A549 (cell line): ENCODE data around the gene TUBA1C. TPM values are rescaled to one million over a fixed set of nuclear protein-coding genes. Genes with fewer than 3 reads are reported as not detected.
A peak's percentile ranks its signal among the peaks of the same experiment; 100 is the strongest.

Experiments used
- ATAC-seq, 2 experiments: fragments of 200-7000 bp in 1 of 2; fragments of >200 bp in 1 of 2; cut with Nextera tagmentation in 1 of 2; cut with Tn5 transposase in 1 of 2; 3 replicates each; pipeline versions ENCODE4 v1.8.0 to v1.9.1; 2018 to 2020; ENCODE audit warnings: mild to moderate bottlenecking in 1 of 2, moderate library complexity in 1 of 2
- CTCF ChIA-PET: fragments of 300-600 bp; sonication (Branson Sonifier 250); formaldehyde crosslinking; extraction: SDS; loops from one replicate; lab custom pipeline; 2021; ENCODE audit warnings: antibody characterized with exemption, inconsistent platforms; lab: Yijun Ruan, JAX
- POLR2A ChIA-PET: fragments of 350-600 bp; formaldehyde crosslinking; extraction: SDS; loops from one replicate; lab custom pipeline; 2021; ENCODE audit warnings: antibody characterized with exemption, inconsistent platforms; lab: Yijun Ruan, JAX
- DNase-seq, 2 experiments: peaks; one replicate each; pipeline versions ENCODE4 v3.0.0 to v3.0.0-alpha.2; 2011 to 2016; ENCODE audit warnings: low read depth in 1 of 2, low spot score in 1 of 2
- FAIRE-seq: peaks from 2 replicates; lab custom pipeline; 2011; peaks lifted over from hg19 to GRCh38; lab: Jason Lieb, UNC
- H3K27ac ChIP-seq, 2 experiments: fragments of >200 bp; sonication (Bioruptor Twin); formaldehyde crosslinking; 3 replicates each; pipeline ENCODE4 v1.5.1; 2016 to 2017
- H3K4me1 ChIP-seq: fragments of >200 bp; sonication (Bioruptor Twin); formaldehyde crosslinking; 3 replicates; pipeline ENCODE4 v1.6.1; 2016
- H3K4me2 ChIP-seq: fragments of >200 bp; sonication (Bioruptor Twin); formaldehyde crosslinking; 3 replicates; pipeline ENCODE4 v1.6.1; 2016
- H3K4me3 ChIP-seq: fragments of >200 bp; sonication (Bioruptor Twin); formaldehyde crosslinking; 3 replicates; pipeline ENCODE4 v1.5.1; 2016
- H3K9me3 ChIP-seq: fragments of >200 bp; sonication (Bioruptor Twin); formaldehyde crosslinking; 3 replicates; pipeline ENCODE4 v1.6.1; 2016
- CBX8 ChIP-seq: fragments of 200-600 bp; sonication (generic); IDR thresholded peaks from 2 replicates; pipeline ENCODE4 v1.6.1; 2016
- CEBPB ChIP-seq, 2 experiments: fragments of >200 bp in 1 of 2; sonication (Bioruptor Twin) in 1 of 2; formaldehyde crosslinking in 1 of 2; IDR thresholded peaks; 2 replicates each; pipeline ENCODE4 v1.6.1; 2012 to 2016
- EHMT2 ChIP-seq: fragments of 200-600 bp; sonication (generic); IDR thresholded peaks from 2 replicates; pipeline ENCODE4 v1.6.1; 2016; ENCODE audit warnings: antibody characterized with exemption, low read depth, mild to moderate bottlenecking, moderate library complexity
- EP300 ChIP-seq, 2 experiments: fragments of >200 bp; sonication (Bioruptor Twin); formaldehyde crosslinking; IDR thresholded peaks; 2 replicates in 1 of 2; 3 replicates in 1 of 2; pipeline ENCODE4 v1.6.1; 2016 to 2017
- GATA3 ChIP-seq: IDR thresholded peaks from 2 replicates; pipeline ENCODE4 v1.6.1; 2012; ENCODE audit warnings: borderline replicate concordance
- HDAC2 ChIP-seq: fragments of 200-600 bp; sonication (generic); IDR thresholded peaks from 2 replicates; pipeline ENCODE4 v1.6.1; 2016
- HOXA7 ChIP-seq: fragments of 250-450 bp; sonication (Bioruptor Pico); IDR thresholded peaks from 2 replicates; pipeline ENCODE4 v1.5.0; 2020; ENCODE audit warnings: mild to moderate bottlenecking, moderate library complexity
- HOXB13 ChIP-seq: fragments of 250-450 bp; sonication (Bioruptor Pico); IDR thresholded peaks from 2 replicates; pipeline ENCODE4 v1.5.0; 2020; ENCODE audit warnings: low read depth, mild to moderate bottlenecking, moderate library complexity
- HOXB5 ChIP-seq: fragments of 250-450 bp; sonication (Bioruptor Pico); IDR thresholded peaks from 2 replicates; pipeline ENCODE4 v1.5.0; 2020; ENCODE audit warnings: mild to moderate bottlenecking, moderate library complexity
- JUN ChIP-seq, 2 experiments: fragments of >200 bp; sonication (Bioruptor Twin); formaldehyde crosslinking; IDR thresholded peaks; 2 replicates in 1 of 2; 3 replicates in 1 of 2; pipeline ENCODE4 v1.6.1; 2016 to 2017
- JUNB ChIP-seq: fragments of >200 bp; sonication (Bioruptor Twin); formaldehyde crosslinking; IDR thresholded peaks from 2 replicates; pipeline ENCODE4 v1.6.1; 2016
- KDM1A ChIP-seq: fragments of 200-600 bp; sonication (generic); IDR thresholded peaks from 2 replicates; pipeline ENCODE4 v1.6.1; 2016; ENCODE audit warnings: low read depth, mild to moderate bottlenecking
- KDM5A ChIP-seq: fragments of 200-600 bp; sonication (generic); IDR thresholded peaks from 2 replicates; pipeline ENCODE4 v1.6.1; 2016; ENCODE audit warnings: antibody characterized with exemption, mild to moderate bottlenecking
- NR3C1 ChIP-seq: fragments of >200 bp; sonication (Bioruptor Twin); formaldehyde crosslinking; IDR thresholded peaks from 3 replicates; pipeline ENCODE4 v1.6.1; 2017
- RARB ChIP-seq: fragments of 250-450 bp; sonication (Bioruptor Pico); IDR thresholded peaks from 2 replicates; pipeline ENCODE4 v1.8.0; 2021; ENCODE audit warnings: mild to moderate bottlenecking, moderate library complexity
- RFX5 ChIP-seq: fragments of 450-650 bp; IDR thresholded peaks from 2 replicates; pipeline ENCODE4 v1.7.1; 2014; ENCODE audit warnings: antibody characterized with exemption, mild to moderate bottlenecking, moderate library complexity
- TFCP2L1 ChIP-seq: fragments of 250-450 bp; sonication (Bioruptor Pico); IDR thresholded peaks from 2 replicates; pipeline ENCODE4 v1.5.0; 2021; ENCODE audit warnings: mild to moderate bottlenecking
- TP53 ChIP-seq: fragments of 250-450 bp; sonication (Bioruptor Pico); IDR thresholded peaks from 2 replicates; pipeline ENCODE4 v1.5.0; 2021; ENCODE audit warnings: mild to moderate bottlenecking, moderate library complexity
- ZFP36 ChIP-seq: fragments of 450-650 bp; IDR thresholded peaks from 2 replicates; pipeline ENCODE4 v1.6.1; 2014; ENCODE audit warnings: borderline replicate concordance; ENCODE audit not compliant: partially characterized antibody
- ZSCAN20 ChIP-seq: fragments of 250-450 bp; sonication (Bioruptor Pico); IDR thresholded peaks from 2 replicates; pipeline ENCODE4 v1.8.0; 2022; ENCODE audit warnings: mild to moderate bottlenecking, moderate library complexity
- WGBS: methylation state at CpG from one replicate; pipeline ENCODE4 v1.1.6; 2017; ENCODE audit errors: missing lambda C conversion rate; 5-methylcytosine and 5-hydroxymethylcytosine counted together
- polyA plus RNA-seq, 4 experiments: library from polyadenylated mRNA; depleted of rRNA in 3 of 4; stranded (reverse); fragments of >200 nt; fragmentation: RNase III in 1 of 4; extraction: RNeasy Plus Mini Kit Qiagen cat#74134 plus additional on column Dnase treatment in 1 of 4; gene quantifications; 2 replicates in 3 of 4; 3 replicates in 1 of 4; pipeline ENCODE4 v1.2.3, GENCODE V29; 2011 to 2017
- TF ChIP-seq, protein P1 (sequence below): IDR thresholded peaks from 2 replicates; pipeline ENCODE4 v1.6.1; 2012; ENCODE audit warnings: low read depth, borderline replicate concordance
- TF ChIP-seq, protein P2 (sequence below): fragments of >200 bp; sonication (Bioruptor Twin); formaldehyde crosslinking; IDR thresholded peaks from 2 replicates; pipeline ENCODE4 v1.6.1; 2016
- TF ChIP-seq, protein P3 (sequence below): fragments of >200 bp; sonication (Bioruptor Twin); formaldehyde crosslinking; IDR thresholded peaks from 3 replicates; pipeline ENCODE4 v1.6.1; 2016
- TF ChIP-seq, protein P4 (sequence below): fragments of 200-600 bp; sonication (generic); IDR thresholded peaks from 2 replicates; pipeline ENCODE4 v1.6.1; 2016; ENCODE audit warnings: antibody characterized with exemption, mild to moderate bottlenecking, moderate library complexity
- TF ChIP-seq, protein P5 (sequence below): IDR thresholded peaks from 2 replicates; pipeline ENCODE4 v1.6.1; 2012

Gene TUBA1C
- polyA plus RNA-seq, 2 of the 4 experiments (the other 2 are of a cell fraction) = 1,183 to 1,656 TPM

DNA sequence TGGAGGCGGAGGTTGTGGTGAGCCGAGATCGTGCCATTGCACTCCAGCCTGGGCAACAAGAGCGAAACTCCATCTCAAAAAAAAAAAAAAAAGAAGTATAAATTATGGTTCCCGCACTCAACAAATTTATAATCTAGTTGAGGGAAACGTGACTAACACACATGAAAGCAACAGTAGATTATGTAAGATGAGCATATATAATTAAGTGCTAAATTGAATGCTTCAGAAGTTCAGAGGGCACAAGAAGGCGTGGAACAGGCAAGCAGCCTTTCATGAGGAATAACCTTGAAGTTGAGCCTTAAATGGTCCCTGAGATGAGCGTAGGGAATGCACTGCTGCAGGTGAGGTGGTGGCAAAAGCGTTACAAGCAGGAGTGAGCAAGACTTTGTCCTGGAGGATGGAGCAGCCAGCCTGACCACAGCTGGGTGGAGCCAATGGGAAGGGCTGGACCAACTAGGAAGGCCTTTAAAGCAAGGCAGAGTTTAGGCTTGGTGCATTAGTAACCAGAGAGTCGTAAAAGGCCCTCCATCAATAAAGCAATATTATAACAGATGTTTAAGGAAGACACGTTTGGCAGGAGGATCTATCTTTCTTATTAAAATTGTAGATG is 45.4 kb upstream of the TUBA1C start:
- H3K27ac ChIP-seq = no peak overlapping the region
- peak in 1 of 2 experiments; percentile 30; a peak in 1 of 6 replicates for ATAC-seq
- TF ChIP-seq TP53 (CRISPR knock-in tag) (no peak), TFCP2L1 (CRISPR knock-in tag) (no peak), RARB (CRISPR knock-in tag) (no peak), KDM1A (no peak), HOXA7 (CRISPR knock-in tag) (no peak), HOXB13 (CRISPR knock-in tag) (no peak), EP300 (IDR thresholded peaks at IDR 0.05) (no peak)
- TF ChIP-seq, protein P1, sequence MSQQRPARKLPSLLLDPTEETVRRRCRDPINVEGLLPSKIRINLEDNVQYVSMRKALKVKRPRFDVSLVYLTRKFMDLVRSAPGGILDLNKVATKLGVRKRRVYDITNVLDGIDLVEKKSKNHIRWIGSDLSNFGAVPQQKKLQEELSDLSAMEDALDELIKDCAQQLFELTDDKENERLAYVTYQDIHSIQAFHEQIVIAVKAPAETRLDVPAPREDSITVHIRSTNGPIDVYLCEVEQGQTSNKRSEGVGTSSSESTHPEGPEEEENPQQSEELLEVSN = no peak
- TF ChIP-seq, protein P2, sequence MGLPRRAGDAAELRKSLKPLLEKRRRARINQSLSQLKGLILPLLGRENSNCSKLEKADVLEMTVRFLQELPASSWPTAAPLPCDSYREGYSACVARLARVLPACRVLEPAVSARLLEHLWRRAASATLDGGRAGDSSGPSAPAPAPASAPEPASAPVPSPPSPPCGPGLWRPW = no peak
- no peaks in the 10 kb centered on the region for H3K9me3 ChIP-seq
- H3K4me3 ChIP-seq = no peak overlapping the region
- peaks cover 10% of the 10 kb centered on the region for H3K4me1 ChIP-seq
- FAIRE-seq = no peak
- WGBS = 87% methylated on average over 11 of the region's 11 CpGs
- H3K4me2 ChIP-seq = no peak overlapping the region
- DNase-seq = no peak
- ChIA-PET CTCF (interaction anchor here (0.6 to 2.9 kb wide), 3 partner anchors 16 to 118 kb away, joined by 4 to 12 read pairs (median 10); partner anchors contain the start of gene TUBA1B), POLR2A (no interaction called here)

DNA sequence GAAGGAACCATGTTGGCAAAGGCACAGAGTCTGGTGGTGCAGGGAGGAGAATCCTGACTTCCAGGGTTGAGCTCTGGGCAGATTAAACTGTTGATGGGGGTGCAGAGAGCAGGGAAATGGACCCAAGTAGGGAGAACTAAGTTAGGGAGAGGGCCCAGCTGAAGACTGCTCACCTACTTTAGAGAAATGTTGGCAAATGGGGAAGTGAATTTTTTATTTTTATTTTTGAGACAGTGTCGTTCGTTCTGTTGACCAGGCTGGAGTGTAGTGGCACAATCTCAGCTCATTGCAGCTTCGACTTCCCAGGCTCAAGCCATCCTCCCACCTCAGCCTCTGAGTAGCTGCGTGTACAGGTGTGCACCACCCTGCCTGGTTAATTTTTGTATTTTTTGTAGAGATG is 43.9 kb upstream of the TUBA1C start:
- ATAC-seq (no peak), DNase-seq (no peak), FAIRE-seq (no peak)
- no peak overlapping the region for H3K4me3 ChIP-seq
- no peaks in the 10 kb centered on the region for H3K9me3 ChIP-seq
- POLR2A ChIA-PET = no interaction called here
- no peak overlapping the region; a peak in 1 of 6 replicates for H3K27ac ChIP-seq
- no peak overlapping the region for H3K4me2 ChIP-seq
- CTCF ChIA-PET = interaction anchor here (1.4 to 6.1 kb wide), 2 partner anchors 13 to 33 kb away, joined by 3 to 53 read pairs; no protein-coding TSS in a partner anchor
- no peaks in the 10 kb centered on the region for H3K4me1 ChIP-seq
- 89% methylated on average over 4 of the region's 4 CpGs for WGBS
- no peak for TF ChIP-seq NR3C1
- no peak for TF ChIP-seq GATA3
- no peak for TF ChIP-seq CEBPB (IDR thresholded peaks at IDR 0.05)
- TF ChIP-seq HDAC2 = no peak
- TF ChIP-seq RFX5 = no peak
- no peak for TF ChIP-seq HOXB5 (CRISPR knock-in tag)
- no peak for TF ChIP-seq EP300 (IDR thresholded peaks at IDR 0.05)
- TF ChIP-seq, protein P3, sequence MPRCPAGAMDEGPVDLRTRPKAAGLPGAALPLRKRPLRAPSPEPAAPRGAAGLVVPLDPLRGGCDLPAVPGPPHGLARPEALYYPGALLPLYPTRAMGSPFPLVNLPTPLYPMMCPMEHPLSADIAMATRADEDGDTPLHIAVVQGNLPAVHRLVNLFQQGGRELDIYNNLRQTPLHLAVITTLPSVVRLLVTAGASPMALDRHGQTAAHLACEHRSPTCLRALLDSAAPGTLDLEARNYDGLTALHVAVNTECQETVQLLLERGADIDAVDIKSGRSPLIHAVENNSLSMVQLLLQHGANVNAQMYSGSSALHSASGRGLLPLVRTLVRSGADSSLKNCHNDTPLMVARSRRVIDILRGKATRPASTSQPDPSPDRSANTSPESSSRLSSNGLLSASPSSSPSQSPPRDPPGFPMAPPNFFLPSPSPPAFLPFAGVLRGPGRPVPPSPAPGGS = no peak
- TF ChIP-seq, protein P4, sequence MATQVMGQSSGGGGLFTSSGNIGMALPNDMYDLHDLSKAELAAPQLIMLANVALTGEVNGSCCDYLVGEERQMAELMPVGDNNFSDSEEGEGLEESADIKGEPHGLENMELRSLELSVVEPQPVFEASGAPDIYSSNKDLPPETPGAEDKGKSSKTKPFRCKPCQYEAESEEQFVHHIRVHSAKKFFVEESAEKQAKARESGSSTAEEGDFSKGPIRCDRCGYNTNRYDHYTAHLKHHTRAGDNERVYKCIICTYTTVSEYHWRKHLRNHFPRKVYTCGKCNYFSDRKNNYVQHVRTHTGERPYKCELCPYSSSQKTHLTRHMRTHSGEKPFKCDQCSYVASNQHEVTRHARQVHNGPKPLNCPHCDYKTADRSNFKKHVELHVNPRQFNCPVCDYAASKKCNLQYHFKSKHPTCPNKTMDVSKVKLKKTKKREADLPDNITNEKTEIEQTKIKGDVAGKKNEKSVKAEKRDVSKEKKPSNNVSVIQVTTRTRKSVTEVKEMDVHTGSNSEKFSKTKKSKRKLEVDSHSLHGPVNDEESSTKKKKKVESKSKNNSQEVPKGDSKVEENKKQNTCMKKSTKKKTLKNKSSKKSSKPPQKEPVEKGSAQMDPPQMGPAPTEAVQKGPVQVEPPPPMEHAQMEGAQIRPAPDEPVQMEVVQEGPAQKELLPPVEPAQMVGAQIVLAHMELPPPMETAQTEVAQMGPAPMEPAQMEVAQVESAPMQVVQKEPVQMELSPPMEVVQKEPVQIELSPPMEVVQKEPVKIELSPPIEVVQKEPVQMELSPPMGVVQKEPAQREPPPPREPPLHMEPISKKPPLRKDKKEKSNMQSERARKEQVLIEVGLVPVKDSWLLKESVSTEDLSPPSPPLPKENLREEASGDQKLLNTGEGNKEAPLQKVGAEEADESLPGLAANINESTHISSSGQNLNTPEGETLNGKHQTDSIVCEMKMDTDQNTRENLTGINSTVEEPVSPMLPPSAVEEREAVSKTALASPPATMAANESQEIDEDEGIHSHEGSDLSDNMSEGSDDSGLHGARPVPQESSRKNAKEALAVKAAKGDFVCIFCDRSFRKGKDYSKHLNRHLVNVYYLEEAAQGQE = no peak
- TF ChIP-seq, protein P5, sequence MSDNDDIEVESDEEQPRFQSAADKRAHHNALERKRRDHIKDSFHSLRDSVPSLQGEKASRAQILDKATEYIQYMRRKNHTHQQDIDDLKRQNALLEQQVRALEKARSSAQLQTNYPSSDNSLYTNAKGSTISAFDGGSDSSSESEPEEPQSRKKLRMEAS = no peak
- TF ChIP-seq JUNB = no peak
- no peak for TF ChIP-seq ZFP36
- no peak for TF ChIP-seq JUN (IDR thresholded peaks at IDR 0.05)
- no peak for TF ChIP-seq EHMT2
- no peak for TF ChIP-seq CBX8
- no peak for TF ChIP-seq KDM5A
- no peak for TF ChIP-seq HOXA7 (CRISPR knock-in tag)
- no peak for TF ChIP-seq ZSCAN20 (CRISPR knock-in tag)
